ENCODE results near the gene ADAM23. TPM values are rescaled to one million over a fixed set of nuclear protein-coding genes. Genes with fewer than 3 reads are reported as not detected.

Gene ADAM23
- total RNA-seq, 6 donors from 2014 or later, result 0.15 to 3.5 (median 0.89) TPM; not detected in 1

DNA sequence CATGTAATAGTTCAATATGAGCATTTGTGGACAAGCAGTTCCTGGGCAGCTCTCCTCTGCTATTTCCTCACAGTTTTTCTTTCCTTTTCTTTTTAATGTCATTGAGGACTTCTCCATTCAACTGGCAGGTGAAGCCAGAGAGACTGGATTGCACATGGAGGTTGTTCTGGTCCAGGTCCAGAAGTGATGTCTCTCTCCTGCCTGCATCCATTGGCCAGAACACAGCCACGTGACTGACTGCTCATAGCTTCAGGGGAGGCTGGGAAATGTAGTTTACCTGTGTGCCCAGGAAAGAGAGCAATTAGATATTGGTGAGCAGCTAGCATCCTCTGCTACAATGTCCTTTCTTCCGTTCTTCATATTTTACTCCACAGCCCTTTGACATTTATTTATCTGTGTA is 20.2 kb upstream of the ADAM23 start:
- Histone ChIP-seq H3K27ac (no peak overlapping the region), H3K36me3 (no peaks in the 10 kb centered on the region), H3K9me3 (peaks cover 0 to 6% (median 0%) of the 10 kb centered on the region in 4 donors), H3K4me3 (no peak overlapping the region), H3K4me1 (peaks cover 0 to 3% (median 0%) of the 10 kb centered on the region in 4 donors), H3K27me3 (no peaks in the 10 kb centered on the region)
- no peak for TF ChIP-seq POLR2AphosphoS5 (IDR thresholded peaks at IDR 0.05)
- no peak for TF ChIP-seq EP300 (IDR thresholded peaks at IDR 0.05)
- TF ChIP-seq, protein P1, sequence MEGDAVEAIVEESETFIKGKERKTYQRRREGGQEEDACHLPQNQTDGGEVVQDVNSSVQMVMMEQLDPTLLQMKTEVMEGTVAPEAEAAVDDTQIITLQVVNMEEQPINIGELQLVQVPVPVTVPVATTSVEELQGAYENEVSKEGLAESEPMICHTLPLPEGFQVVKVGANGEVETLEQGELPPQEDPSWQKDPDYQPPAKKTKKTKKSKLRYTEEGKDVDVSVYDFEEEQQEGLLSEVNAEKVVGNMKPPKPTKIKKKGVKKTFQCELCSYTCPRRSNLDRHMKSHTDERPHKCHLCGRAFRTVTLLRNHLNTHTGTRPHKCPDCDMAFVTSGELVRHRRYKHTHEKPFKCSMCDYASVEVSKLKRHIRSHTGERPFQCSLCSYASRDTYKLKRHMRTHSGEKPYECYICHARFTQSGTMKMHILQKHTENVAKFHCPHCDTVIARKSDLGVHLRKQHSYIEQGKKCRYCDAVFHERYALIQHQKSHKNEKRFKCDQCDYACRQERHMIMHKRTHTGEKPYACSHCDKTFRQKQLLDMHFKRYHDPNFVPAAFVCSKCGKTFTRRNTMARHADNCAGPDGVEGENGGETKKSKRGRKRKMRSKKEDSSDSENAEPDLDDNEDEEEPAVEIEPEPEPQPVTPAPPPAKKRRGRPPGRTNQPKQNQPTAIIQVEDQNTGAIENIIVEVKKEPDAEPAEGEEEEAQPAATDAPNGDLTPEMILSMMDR (IDR thresholded peaks at IDR 0.05), result no peak
- TF ChIP-seq POLR2A (IDR thresholded peaks at IDR 0.05), result no peak
- DNase-seq (no peak), ATAC-seq (ENCODE audit: low FRiP score in 2 of 2) (no peak)
- 60 to 61% methylated on average over 2 of the region's 2 CpGs for WGBS, 2 donors

DNA sequence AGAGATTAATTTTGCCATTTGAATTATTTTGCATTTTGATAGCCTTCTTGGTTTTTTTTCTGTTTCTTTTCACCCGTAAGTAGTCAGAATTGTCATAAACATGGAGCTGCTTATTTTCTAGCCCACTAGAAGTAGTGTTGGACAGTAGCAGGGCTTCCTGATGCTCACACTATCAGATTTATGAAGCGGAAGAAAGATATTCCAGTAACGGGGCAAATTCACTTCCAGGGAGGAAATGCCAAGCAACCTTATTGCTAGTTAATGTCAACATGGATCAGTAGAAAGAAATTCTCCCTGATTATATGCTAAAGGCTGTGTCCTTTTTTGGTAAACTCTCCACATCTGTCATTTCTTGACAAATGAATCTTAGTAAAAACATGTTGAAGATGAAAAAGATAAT is 19.2 kb upstream of the ADAM23 start:
- no peak for TF ChIP-seq EP300 (IDR thresholded peaks at IDR 0.05)
- TF ChIP-seq, protein P1 (IDR thresholded peaks at IDR 0.05), result no peak
- no peak for TF ChIP-seq POLR2A (IDR thresholded peaks at IDR 0.05)
- no peak for TF ChIP-seq POLR2AphosphoS5 (IDR thresholded peaks at IDR 0.05)
- Histone ChIP-seq H3K27me3 (no peaks in the 10 kb centered on the region), H3K4me1 (peaks cover 0 to 3% (median 0%) of the 10 kb centered on the region in 4 donors), H3K4me3 (no peak overlapping the region), H3K9me3 (no peaks in the 10 kb centered on the region), H3K27ac (no peak overlapping the region), H3K36me3 (no peaks in the 10 kb centered on the region)
- ATAC-seq (ENCODE audit: low FRiP score in 2 of 2) (no peak), DNase-seq (no peak)
- WGBS, 2 donors, result 43 to 49% methylated on average over 3 of the region's 3 CpGs

DNA sequence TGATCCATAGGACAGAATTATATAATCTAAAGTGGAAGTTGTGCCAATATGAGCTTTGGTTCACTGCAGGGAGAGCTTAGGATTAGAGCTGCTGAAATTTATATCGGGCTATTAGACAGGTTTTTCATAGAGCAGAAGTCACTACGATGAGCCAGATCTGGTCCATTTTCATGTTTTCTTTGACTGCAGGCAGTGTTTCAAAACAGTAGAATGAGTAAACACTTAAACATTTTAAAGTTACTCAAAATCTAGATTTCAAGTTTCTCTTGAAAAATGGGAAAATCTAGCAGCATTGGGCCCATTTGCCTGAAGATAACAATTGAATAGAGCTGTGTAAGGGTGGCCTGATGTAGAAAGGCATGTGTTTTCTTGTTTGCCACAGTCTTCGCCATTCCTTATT is 14.5 kb upstream of the ADAM23 start:
- Histone ChIP-seq H3K4me1 (no peaks in the 10 kb centered on the region), H3K9me3 (no peaks in the 10 kb centered on the region), H3K27ac (no peak overlapping the region), H3K4me3 (no peak overlapping the region), H3K27me3 (no peaks in the 10 kb centered on the region), H3K36me3 (no peaks in the 10 kb centered on the region)
- TF ChIP-seq EP300 (IDR thresholded peaks at IDR 0.05), result no peak
- TF ChIP-seq POLR2AphosphoS5 (IDR thresholded peaks at IDR 0.05), result no peak
- TF ChIP-seq, protein P1 (IDR thresholded peaks at IDR 0.05), result no peak
- no peak for TF ChIP-seq POLR2A (IDR thresholded peaks at IDR 0.05)
- ATAC-seq (ENCODE audit: low FRiP score in 2 of 2) (no peak), DNase-seq (no peak)
- WGBS, 2 donors, result 94 to 96% methylated on average over 3 of the region's 3 CpGs

DNA sequence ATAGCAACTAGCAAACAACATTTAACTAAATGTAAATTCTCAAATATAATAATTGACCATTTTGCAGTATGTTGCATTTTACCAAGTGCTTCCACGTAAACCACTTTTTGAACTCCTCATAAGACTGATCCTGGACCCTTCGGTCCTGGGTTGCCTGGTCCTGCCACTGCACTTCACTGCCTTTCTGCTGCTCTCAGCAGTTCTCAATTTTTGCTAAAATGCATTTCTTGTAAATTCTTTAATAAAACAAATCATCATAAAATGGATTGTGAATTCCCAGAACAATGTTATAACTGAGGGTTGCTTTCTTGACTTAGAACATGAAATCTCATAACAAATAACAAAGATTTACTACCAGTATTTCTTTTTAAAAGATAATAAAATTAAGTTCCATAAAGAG is 12.9 kb upstream of the ADAM23 start:
- H3K9me3 ChIP-seq, result no peaks in the 10 kb centered on the region
- WGBS, 2 donors, result 89 to 93% methylated on average over 2 of the region's 2 CpGs
- TF ChIP-seq POLR2A (IDR thresholded peaks at IDR 0.05) (no peak), EP300 (IDR thresholded peaks at IDR 0.05) (no peak), POLR2AphosphoS5 (IDR thresholded peaks at IDR 0.05) (no peak)
- TF ChIP-seq, protein P1 (IDR thresholded peaks at IDR 0.05), result no peak
- H3K27ac ChIP-seq, result no peak overlapping the region
- ATAC-seq (ENCODE audit: low FRiP score in 2 of 2), result no peak
- no peaks in the 10 kb centered on the region for H3K4me1 ChIP-seq
- H3K27me3 ChIP-seq, result no peaks in the 10 kb centered on the region
- H3K4me3 ChIP-seq, result no peak overlapping the region
- no peaks in the 10 kb centered on the region for H3K36me3 ChIP-seq
- no peak for DNase-seq

DNA sequence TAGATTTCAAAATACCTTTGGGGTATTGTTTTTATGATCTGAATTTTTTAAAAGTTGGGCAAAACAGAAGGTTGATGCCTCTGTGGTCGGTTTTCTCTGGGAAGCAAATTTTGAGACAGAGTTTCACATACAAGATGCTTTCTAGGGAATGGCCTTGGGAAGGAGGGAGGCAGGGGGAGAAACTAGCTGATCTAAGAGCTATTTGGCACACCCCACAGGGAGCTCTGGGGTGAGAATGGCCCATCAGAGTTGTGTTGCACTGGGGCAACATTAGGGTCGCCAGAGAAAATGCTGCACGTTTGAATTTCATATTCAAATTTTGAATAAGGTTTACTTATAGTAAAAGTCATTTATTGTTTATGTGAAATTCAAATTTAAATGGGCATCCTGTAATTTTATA is 11.9 kb upstream of the ADAM23 start:
- DNase-seq, result no peak
- Histone ChIP-seq H3K27me3 (no peaks in the 10 kb centered on the region), H3K9me3 (no peaks in the 10 kb centered on the region), H3K4me3 (no peak overlapping the region), H3K36me3 (no peaks in the 10 kb centered on the region), H3K4me1 (no peaks in the 10 kb centered on the region), H3K27ac (no peak overlapping the region)
- 69 to 76% methylated on average over 3 of the region's 3 CpGs for WGBS, 2 donors
- TF ChIP-seq EP300 (IDR thresholded peaks at IDR 0.05) (no peak), POLR2A (IDR thresholded peaks at IDR 0.05) (no peak), POLR2AphosphoS5 (IDR thresholded peaks at IDR 0.05) (no peak)
- TF ChIP-seq, protein P1 (IDR thresholded peaks at IDR 0.05), result no peak
- no peak for ATAC-seq (ENCODE audit: low FRiP score in 2 of 2)

Data from upper lobe of left lung (tissue), 6 donors.